AG10803 (cell line): ENCODE results near the gene ATG7.
A peak's percentile ranks its signal among the peaks of the same experiment; 100 is the strongest.
"Not testable (repeated sequence)": the region's sequence is repeated elsewhere in the genome, so short reads cannot be mapped to it uniquely, and the experiment has no call there.

Experiments
- DNase-seq: peaks from one replicate; pipeline ENCODE4 v3.0.0; 2010; ENCODE audit warnings: low read depth
- H3K4me3 ChIP-seq: 2 replicates; pipeline ENCODE4 v1.5.1; 2011; ENCODE audit warnings: mild to moderate bottlenecking, low read length, control low read depth
- CTCF ChIP-seq: conservative IDR thresholded peaks from 2 replicates; pipeline ENCODE4 v1.5.1; 2011; ENCODE audit warnings: mild to moderate bottlenecking, low read length, control low read depth, inconsistent platforms

Gene ATG7

DNA sequence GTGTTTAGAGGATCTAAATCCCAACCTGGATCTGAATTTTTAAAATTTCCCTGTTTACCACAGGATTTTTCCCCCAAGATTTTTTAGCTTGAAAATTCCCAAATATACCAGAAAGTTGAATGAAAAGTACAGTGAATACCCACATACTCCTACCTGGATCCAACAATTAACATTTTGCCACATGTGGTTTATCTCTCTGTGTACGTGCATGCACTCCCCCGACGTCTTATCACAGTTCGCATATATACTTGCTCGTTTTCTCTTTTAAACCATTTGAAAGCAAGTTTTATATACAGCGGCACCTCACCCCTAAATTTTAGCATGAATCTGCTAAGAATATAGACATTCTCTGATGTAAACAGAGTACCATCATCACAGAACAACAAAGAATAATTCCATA is 165.3 kb downstream of the ATG7 start:
- TF ChIP-seq CTCF: no peak
- no peak overlapping the region for H3K4me3 ChIP-seq
- no peak for DNase-seq

DNA sequence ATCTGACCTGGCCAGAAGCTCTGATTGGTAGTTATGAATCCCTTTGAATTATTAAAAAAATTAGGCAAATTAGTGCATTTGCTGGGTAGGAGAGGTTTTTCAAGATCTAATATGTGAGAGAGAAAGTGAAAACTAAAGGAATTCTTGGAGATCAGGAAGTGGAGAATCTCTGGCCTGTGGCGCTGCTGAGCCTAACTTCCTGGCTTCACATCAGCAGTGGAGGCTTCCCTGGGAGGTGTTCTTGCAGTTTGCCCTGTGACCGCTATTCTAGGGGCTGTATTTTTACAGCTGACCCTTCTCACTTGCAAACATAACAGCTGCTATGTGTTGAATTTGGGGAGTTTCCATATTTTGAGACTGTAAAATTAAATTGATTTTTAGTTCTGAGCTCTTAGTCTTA is 166.4 kb downstream of the ATG7 start:
- TF ChIP-seq CTCF: no peak
- DNase-seq: no peak
- no peak overlapping the region for H3K4me3 ChIP-seq

- not testable (repeated sequence) for DNase-seq, H3K4me3 ChIP-seq
Measured at GRCh38 chr3:11441346-11441745, 169.1 kb downstream of the ATG7 start.

DNA sequence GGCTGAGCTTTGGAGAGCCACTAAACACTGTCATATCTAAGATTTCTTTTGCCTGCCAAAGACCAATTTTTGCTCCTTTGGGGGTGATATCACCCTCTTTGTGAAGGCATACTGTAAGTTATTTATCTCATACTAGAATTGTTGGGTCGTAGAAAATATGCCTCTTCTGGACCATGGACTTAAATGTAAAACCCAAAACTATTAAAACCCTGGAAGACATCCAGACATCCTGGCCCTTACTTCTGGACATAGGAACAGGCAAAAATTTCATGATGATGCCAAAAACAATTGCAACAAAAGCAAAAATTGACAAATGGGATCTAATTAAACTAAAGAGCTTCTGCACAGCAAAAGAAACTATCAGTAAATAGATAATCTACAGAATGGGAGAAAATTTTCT is 172.2 kb downstream of the ATG7 start:
- H3K4me3 ChIP-seq: no peak overlapping the region
- no peak for DNase-seq
- TF ChIP-seq CTCF: no peak

- DNase-seq, H3K4me3 ChIP-seq: not testable (repeated sequence)
Measured at GRCh38 chr3:11445193-11445592, 173.0 kb downstream of the ATG7 start.

GRCh38 chr3:11445883-11446282 is 173.7 kb downstream of the ATG7 start:
- no peak overlapping the region for H3K4me3 ChIP-seq
- DNase-seq: peak; percentile 43
- no peak for TF ChIP-seq CTCF

DNA sequence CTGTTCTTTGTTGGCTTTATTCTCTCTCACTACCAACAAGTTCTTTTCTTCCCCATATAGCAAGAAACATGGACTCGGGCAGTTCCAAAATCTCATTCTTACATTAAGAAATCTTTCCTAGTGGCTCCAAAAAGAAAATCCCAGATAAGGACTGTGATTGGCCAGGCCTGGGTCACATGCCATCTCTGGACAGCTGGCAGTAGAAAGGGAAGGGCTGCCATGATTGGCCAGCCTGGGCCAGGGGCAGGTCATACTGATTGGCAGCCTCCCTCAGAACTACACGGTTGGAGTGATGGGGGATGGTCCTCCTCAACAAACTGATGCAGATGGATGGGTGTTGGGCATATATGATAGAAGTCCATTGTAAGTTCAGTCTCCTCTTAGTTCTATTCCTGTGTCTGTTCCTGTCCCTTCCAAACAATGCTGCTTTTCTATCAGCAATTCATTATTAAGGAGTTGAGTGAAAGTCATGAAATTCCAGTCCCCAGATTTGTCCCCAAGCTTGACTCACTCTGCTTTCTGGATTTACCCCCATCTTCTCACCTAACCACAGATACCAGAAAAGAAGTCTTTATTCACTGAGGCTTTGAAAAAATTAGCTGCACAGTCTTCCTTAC is 175.5 kb downstream of the ATG7 start:
- TF ChIP-seq CTCF: no peak
- DNase-seq: no peak
- H3K4me3 ChIP-seq: no peak overlapping the region

DNA sequence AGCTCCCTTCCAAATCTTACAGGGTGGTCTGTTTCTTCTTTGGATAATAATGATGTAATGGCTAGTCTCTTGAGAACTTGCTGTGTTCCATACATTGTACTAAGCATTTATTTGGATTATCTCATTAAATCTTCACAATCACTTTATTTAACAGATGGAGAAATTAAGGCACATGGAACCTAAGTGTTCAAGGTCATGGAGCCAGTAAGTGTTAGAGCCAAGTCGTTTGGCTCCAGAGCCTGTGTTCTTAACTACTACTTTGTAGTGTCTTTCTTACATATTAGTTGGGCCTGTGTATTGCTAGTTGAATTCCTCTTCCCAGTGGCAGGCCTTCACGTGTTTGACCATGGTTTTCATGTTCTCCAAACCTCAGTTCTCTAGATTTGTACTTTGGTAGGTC is 177.8 kb downstream of the ATG7 start:
- no peak for TF ChIP-seq CTCF
- no peak overlapping the region for H3K4me3 ChIP-seq
- DNase-seq: no peak
